Measurements from ENCODE around the gene GRIA2. TPM values are rescaled to one million over a fixed set of nuclear protein-coding genes. Genes with fewer than 3 reads are reported as not detected.

Gene GRIA2
- total RNA-seq, 1 donor from 2014 or later, result 3.0 TPM

- DNase-seq (ENCODE audit: low spot score in 2 of 2), result no peak
Observed at GRCh38 chr4:157265281-157265680, 44.8 kb downstream of the GRIA2 start.

GRCh38 chr4:157270108-157270507 lies 49.6 kb downstream of the GRIA2 start:
- TF ChIP-seq CTCF (IDR thresholded peaks at IDR 0.05), result no peak
- Histone ChIP-seq H3K27ac (no peak overlapping the region), H3K4me3 (no peak overlapping the region), H3K27me3 (no peaks in the 10 kb centered on the region), H3K36me3 (no peaks in the 10 kb centered on the region), H3K9me3 (peaks cover 0 to 7% of the 10 kb centered on the region in 2 donors), H3K4me1 (no peaks in the 10 kb centered on the region)
- DNase-seq (ENCODE audit: low spot score in 2 of 2), result no peak
- intact Hi-C loops (cut with DNase I), result no loop called here

More at GRCh38 chr4:157265281-157265680, 44.8 kb downstream of the GRIA2 start:
- no peak for TF ChIP-seq CTCF (IDR thresholded peaks at IDR 0.05)
- H3K27ac ChIP-seq, result no peak overlapping the region
- H3K4me3 ChIP-seq, result no peak overlapping the region
- H3K9me3 ChIP-seq, result no peaks in the 10 kb centered on the region
- no peaks in the 10 kb centered on the region for H3K36me3 ChIP-seq
- H3K4me1 ChIP-seq, result no peaks in the 10 kb centered on the region
- intact Hi-C loops (cut with DNase I), result no loop called here
- no peaks in the 10 kb centered on the region for H3K27me3 ChIP-seq

DNA sequence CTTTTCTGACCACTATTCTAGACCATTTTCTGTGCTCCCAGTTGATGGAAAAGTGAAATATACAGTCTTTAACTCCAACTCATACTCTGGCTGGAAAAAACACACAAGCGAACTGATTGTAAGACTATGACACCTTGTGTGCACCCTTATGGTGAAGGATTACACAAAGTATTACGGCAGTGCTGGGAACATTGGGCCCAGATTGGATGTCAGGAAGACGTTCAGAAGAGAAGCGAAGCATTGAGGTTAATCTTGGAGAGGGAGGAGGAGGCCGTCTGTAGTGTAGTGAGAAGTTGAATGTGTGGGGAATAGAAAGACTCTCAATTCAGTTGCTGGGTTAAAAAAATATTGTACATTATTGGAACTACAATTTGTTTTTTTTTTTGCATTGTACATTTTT lies 50.0 kb downstream of the GRIA2 start:
- intact Hi-C loops (cut with DNase I), result no loop called here
- Histone ChIP-seq H3K9me3 (peaks cover 0 to 7% of the 10 kb centered on the region in 2 donors), H3K4me3 (no peak overlapping the region), H3K27me3 (no peaks in the 10 kb centered on the region), H3K36me3 (no peaks in the 10 kb centered on the region), H3K4me1 (no peaks in the 10 kb centered on the region), H3K27ac (no peak overlapping the region)
- TF ChIP-seq CTCF (IDR thresholded peaks at IDR 0.05), result no peak
- no peak for DNase-seq (ENCODE audit: low spot score in 2 of 2)

GRCh38 chr4:157271166-157271869 lies 50.8 kb downstream of the GRIA2 start:
- Histone ChIP-seq H3K27ac (no peak overlapping the region), H3K4me3 (no peak overlapping the region), H3K36me3 (no peaks in the 10 kb centered on the region), H3K27me3 (no peaks in the 10 kb centered on the region), H3K9me3 (peaks cover 0 to 10% of the 10 kb centered on the region in 2 donors), H3K4me1 (no peaks in the 10 kb centered on the region)
- TF ChIP-seq CTCF (IDR thresholded peaks at IDR 0.05), result no peak
- intact Hi-C loops (cut with DNase I), result no loop called here
- DNase-seq (ENCODE audit: low spot score in 2 of 2), result no peak

GRCh38 chr4:157280673-157281072 lies 60.1 kb downstream of the GRIA2 start:
- Histone ChIP-seq H3K4me3 (no peak overlapping the region), H3K9me3 (peaks cover 0 to 3% of the 10 kb centered on the region in 2 donors), H3K36me3 (no peaks in the 10 kb centered on the region), H3K27ac (no peak overlapping the region), H3K4me1 (no peaks in the 10 kb centered on the region), H3K27me3 (no peaks in the 10 kb centered on the region)
- intact Hi-C loops (cut with DNase I), result no loop called here
- no peak for TF ChIP-seq CTCF (IDR thresholded peaks at IDR 0.05)
- no peak for DNase-seq (ENCODE audit: low spot score in 2 of 2)
